ENCODE data around the gene TRPM5. TPM values are rescaled to one million over a fixed set of nuclear protein-coding genes. Genes with fewer than 3 reads are reported as not detected.

TRPM5 gene
- total and polyA plus RNA-seq, 4 donors, result 0.05 TPM; not detected in 3

- no peak for TF ChIP-seq ZBTB33 (IDR thresholded peaks at IDR 0.05)
- no peak for TF ChIP-seq EGR1 (IDR thresholded peaks at IDR 0.05; ENCODE audit: low read depth in 2 of 2)
- no peak for TF ChIP-seq ATF3 (IDR thresholded peaks at IDR 0.05)
- TF ChIP-seq FOXA1 (IDR thresholded peaks at IDR 0.05), result no peak
Measured at GRCh38 chr11:2459016-2459725, 14.9 kb upstream of the TRPM5 start (continued).

- Histone ChIP-seq H3K4me1 (ENCODE audit: control insufficient read depth in 4 of 4, insufficient read depth in 4 of 4, low read length in 3 of 4) (no peaks in the 10 kb centered on the region), H3K9ac (ENCODE audit: low read depth in 1 of 2, low read length in 2 of 2) (no peak overlapping the region), H3K9me3 (ENCODE audit: control insufficient read depth in 4 of 4, low read length in 3 of 4) (no peaks in the 10 kb centered on the region), H3K36me3 (ENCODE audit: control insufficient read depth in 4 of 4, insufficient read depth in 3 of 4, low read depth in 1 of 4, low read length in 3 of 4) (no peaks in the 10 kb centered on the region), H3K27me3 (ENCODE audit: control insufficient read depth in 4 of 4, insufficient read depth in 4 of 4, low read length in 3 of 4) (no peaks in the 10 kb centered on the region), H3K27ac (ENCODE audit: low read depth in 1 of 2, low read length in 2 of 2) (no peak overlapping the region), H3K4me3 (ENCODE audit: low read depth in 1 of 3, low read length in 3 of 3) (no peak overlapping the region)
- TF ChIP-seq GABPA (IDR thresholded peaks at IDR 0.05 in 1 of 2, conservative IDR thresholded peaks at IDR 0.05 in 1 of 2), result no peak
- no peak for TF ChIP-seq REST (IDR thresholded peaks at IDR 0.05)
- no peak for TF ChIP-seq ATF3 (IDR thresholded peaks at IDR 0.05)
- DNase-seq (ENCODE audit: low spot score), result no peak
- 83% methylated on average over 13 of the region's 13 CpGs for WGBS
Measured at GRCh38 chr11:2458321-2458720, 14.0 kb upstream of the TRPM5 start.

GRCh38 chr11:2453436-2453835 is 9.1 kb upstream of the TRPM5 start:
- H3K9ac ChIP-seq (ENCODE audit: low read depth in 1 of 2, low read length in 2 of 2), result no peak overlapping the region
- H3K36me3 ChIP-seq (ENCODE audit: control insufficient read depth in 4 of 4, insufficient read depth in 3 of 4, low read depth in 1 of 4, low read length in 3 of 4), result no peaks in the 10 kb centered on the region
- no peaks in the 10 kb centered on the region for H3K9me3 ChIP-seq (ENCODE audit: control insufficient read depth in 4 of 4, low read length in 3 of 4)
- TF ChIP-seq HNF4G (IDR thresholded peaks at IDR 0.05) (no peak), TAF1 (conservative IDR thresholded peaks at IDR 0.05) (no peak), SP1 (IDR thresholded peaks at IDR 0.05) (no peak), GABPA (IDR thresholded peaks at IDR 0.05 in 1 of 2, conservative IDR thresholded peaks at IDR 0.05 in 1 of 2) (no peak), RAD21 (IDR thresholded peaks at IDR 0.05) (no peak), MAX (IDR thresholded peaks at IDR 0.05) (no peak)
- H3K4me1 ChIP-seq (ENCODE audit: control insufficient read depth in 4 of 4, insufficient read depth in 4 of 4, low read length in 3 of 4), result no peaks in the 10 kb centered on the region
- no peak for DNase-seq (ENCODE audit: low spot score)
- no peaks in the 10 kb centered on the region for H3K27me3 ChIP-seq (ENCODE audit: control insufficient read depth in 4 of 4, insufficient read depth in 4 of 4, low read length in 3 of 4)
- no peak overlapping the region for H3K27ac ChIP-seq (ENCODE audit: low read depth in 1 of 2, low read length in 2 of 2)
- 90% methylated on average over 5 of the region's 5 CpGs for WGBS
- no peak overlapping the region for H3K4me3 ChIP-seq (ENCODE audit: low read depth in 1 of 3, low read length in 3 of 3)

All from liver (tissue), 9 donors.